ENCODE data around the gene EXOC1L.
"Not testable (repeated sequence)": the region's sequence is repeated elsewhere in the genome, so short reads cannot be mapped to it uniquely, and the experiment has no call there.

Gene EXOC1L

DNA sequence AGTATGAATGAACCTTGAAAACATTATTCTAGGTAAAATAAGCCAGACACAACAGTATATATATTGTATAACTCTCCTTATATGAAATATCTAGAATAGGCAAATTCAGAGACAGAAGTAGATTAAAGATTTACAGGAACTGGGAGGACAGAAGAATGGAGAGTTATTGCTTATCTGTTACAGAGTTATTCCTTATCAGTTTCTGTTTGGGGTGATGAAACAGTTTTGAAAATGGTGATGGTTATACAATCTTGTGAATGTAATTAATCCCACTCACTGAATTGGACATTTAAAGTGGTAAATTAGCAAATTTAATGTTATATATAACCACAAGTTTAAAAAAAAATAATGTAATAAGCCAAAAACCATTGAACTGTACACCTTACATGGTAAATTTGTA is 19.4 kb downstream of the EXOC1L start:
- TF ChIP-seq, protein P1, sequence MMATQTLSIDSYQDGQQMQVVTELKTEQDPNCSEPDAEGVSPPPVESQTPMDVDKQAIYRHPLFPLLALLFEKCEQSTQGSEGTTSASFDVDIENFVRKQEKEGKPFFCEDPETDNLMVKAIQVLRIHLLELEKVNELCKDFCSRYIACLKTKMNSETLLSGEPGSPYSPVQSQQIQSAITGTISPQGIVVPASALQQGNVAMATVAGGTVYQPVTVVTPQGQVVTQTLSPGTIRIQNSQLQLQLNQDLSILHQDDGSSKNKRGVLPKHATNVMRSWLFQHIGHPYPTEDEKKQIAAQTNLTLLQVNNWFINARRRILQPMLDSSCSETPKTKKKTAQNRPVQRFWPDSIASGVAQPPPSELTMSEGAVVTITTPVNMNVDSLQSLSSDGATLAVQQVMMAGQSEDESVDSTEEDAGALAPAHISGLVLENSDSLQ (IDR thresholded peaks at IDR 0.05): no peak
- TF ChIP-seq HDGF (IDR thresholded peaks at IDR 0.05; ENCODE audit: borderline replicate concordance) (no peak), SUZ12 (IDR thresholded peaks at IDR 0.05) (no peak), L3MBTL2 (conservative IDR thresholded peaks at IDR 0.05) (no peak)
- no peak for DNase-seq (ENCODE audit: extremely low spot score)
- ChIA-PET CTCF (no interaction called here), POLR2A (no interaction called here)

DNA sequence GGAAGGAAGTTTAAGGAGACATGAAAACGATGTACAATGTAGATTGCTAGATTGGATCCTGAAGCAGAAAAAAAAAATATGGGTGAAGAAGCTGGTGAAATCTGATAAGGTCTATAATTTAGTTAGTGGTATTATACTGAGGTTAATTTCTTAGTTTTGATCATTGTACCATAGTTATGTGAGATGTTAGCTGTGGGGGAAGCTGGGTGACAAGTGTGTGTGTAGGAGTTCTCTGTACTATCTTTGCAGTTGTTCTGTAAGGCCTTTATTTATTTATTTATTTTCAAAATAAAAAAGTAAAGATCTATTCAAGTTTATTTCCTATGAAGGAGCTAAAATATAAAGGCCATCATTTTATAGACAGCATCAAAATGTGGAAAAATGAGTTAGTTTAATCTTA is 21.4 kb downstream of the EXOC1L start:
- ChIA-PET CTCF (no interaction called here), POLR2A (interaction anchor here (0.6 to 1.3 kb wide), 4 partner anchors 10 to 21 kb away, joined by 3 to 4 read pairs (median 3); partner anchors contain the start of gene EXOC1L)
- DNase-seq (ENCODE audit: extremely low spot score): no peak
- TF ChIP-seq FOXA1 (IDR thresholded peaks at IDR 0.05) (no peak), TARDBP (IDR thresholded peaks at IDR 0.05) (no peak), ARNT (IDR thresholded peaks at IDR 0.05) (no peak), HDGF (IDR thresholded peaks at IDR 0.05; ENCODE audit: borderline replicate concordance) (no peak), BHLHE40 (IDR thresholded peaks at IDR 0.05; ENCODE audit: borderline replicate concordance) (no peak), SP1 (IDR thresholded peaks at IDR 0.05) (no peak), L3MBTL2 (conservative IDR thresholded peaks at IDR 0.05) (no peak), FOXK2 (IDR thresholded peaks at IDR 0.05) (no peak), ELF4 (IDR thresholded peaks at IDR 0.05) (no peak), LEF1 (IDR thresholded peaks at IDR 0.05; ENCODE audit: borderline replicate concordance) (no peak), NFRKB (IDR thresholded peaks at IDR 0.05) (no peak), SUZ12 (IDR thresholded peaks at IDR 0.05) (no peak), ZNF384 (IDR thresholded peaks at IDR 0.05) (no peak), CTBP1 (IDR thresholded peaks at IDR 0.05; ENCODE audit: borderline replicate concordance) (no peak)
- TF ChIP-seq, protein P1 (IDR thresholded peaks at IDR 0.05): no peak

DNA sequence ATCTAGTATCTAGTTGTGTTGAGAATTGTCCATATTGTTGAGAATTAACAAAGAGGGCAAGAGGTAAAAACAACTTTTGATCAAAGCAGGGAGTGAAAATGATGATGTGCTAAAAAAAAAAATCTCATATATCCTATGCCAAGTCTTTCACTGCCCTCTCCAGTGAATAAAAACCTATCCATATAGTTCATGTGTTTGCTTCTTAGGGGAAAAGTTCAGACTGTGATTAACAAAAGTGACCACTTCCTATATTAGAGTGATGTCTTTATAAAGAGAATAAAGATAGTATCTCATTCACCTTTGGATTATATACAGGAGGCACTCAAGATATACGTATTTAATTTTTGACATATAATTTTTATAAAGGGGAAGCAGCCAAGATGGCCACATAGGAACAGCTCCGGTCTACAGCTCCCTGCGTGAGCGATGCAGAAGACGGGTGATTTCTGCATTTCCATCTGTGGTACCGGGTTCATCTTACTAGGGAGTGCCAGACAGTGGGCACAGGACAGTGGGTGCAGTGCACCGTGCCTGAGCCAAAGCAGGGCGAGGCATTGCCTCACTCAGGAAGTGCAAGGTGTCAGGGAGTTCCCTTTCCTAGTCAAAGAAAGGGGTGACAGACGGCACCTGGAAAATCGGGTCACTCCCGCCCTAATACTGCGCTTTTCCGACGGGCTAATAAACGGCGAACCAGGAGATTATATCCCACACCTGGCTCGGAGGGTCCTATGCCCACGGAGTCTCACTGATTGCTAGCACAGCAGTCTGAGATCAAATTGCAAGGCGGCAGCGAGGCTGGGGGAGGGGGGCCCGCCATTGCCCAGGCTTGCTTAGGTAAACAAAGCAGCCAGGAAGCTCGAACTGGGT is 22.0 kb downstream of the EXOC1L start:
- CTCF ChIA-PET; DNase-seq (ENCODE audit: extremely low spot score): not testable (repeated sequence)
- POLR2A ChIA-PET: interaction anchor here (0.6 to 1.3 kb wide), 4 partner anchors 11 to 22 kb away, joined by 3 to 4 read pairs (median 3); partner anchors contain the start of gene EXOC1L
- peak; percentile 31 for TF ChIP-seq L3MBTL2 (conservative IDR thresholded peaks at IDR 0.05)

DNA sequence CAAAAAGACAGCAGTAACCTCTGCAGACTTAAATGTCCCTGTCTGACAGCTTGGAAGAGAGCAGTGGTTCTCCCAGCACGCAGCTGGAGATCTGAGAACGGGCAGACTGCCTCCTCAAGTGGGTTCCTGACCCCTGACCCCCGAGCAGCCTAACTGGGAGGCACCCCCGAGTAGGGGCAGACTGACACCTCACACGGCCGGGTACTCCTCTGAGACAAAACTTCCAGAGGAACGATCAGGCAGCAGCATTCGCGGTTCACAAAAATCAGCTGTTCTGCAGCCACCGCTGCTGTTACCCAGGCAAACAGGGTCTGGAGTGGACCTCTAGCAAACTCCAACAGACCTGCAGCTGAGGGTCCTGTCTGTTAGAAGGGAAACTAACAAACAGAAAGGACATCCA is 22.7 kb downstream of the EXOC1L start:
- DNase-seq (ENCODE audit: extremely low spot score); CTCF ChIA-PET: not testable (repeated sequence)
- POLR2A ChIA-PET: interaction anchor here (1.3 kb wide), 1 partner anchor 11 kb away, joined by 4 read pairs; no protein-coding TSS in a partner anchor

DNA sequence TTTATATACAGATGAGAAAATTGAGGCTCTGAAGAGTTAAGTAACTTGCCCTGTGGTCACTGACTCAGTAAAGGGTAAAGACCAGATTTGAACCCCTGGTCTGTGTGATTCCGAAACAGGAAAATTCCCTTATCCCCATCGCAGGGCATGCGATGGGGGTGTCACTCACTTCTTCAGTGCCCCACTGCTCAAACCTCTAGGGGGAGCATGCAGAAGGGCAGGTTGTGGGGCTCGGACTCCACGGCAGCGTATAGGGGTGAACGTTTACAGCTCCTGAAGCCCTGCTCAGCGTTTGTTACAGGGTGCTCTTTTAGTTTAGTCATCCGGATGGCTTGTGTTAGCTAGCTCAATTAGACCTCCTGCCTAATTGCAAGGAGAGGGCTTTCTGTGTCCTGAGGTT is 30.1 kb downstream of the EXOC1L start:
- TF ChIP-seq SUZ12 (IDR thresholded peaks at IDR 0.05): no peak
- no peak for TF ChIP-seq TARDBP (IDR thresholded peaks at IDR 0.05)
- no peak for TF ChIP-seq FOXA1 (IDR thresholded peaks at IDR 0.05)
- TF ChIP-seq ELF4 (IDR thresholded peaks at IDR 0.05): no peak
- TF ChIP-seq NFRKB (IDR thresholded peaks at IDR 0.05): no peak
- no peak for TF ChIP-seq FOXK2 (IDR thresholded peaks at IDR 0.05)
- TF ChIP-seq BHLHE40 (IDR thresholded peaks at IDR 0.05; ENCODE audit: borderline replicate concordance): no peak
- CTCF ChIA-PET: no interaction called here
- POLR2A ChIA-PET: no interaction called here
- no peak for DNase-seq (ENCODE audit: extremely low spot score)

DNA sequence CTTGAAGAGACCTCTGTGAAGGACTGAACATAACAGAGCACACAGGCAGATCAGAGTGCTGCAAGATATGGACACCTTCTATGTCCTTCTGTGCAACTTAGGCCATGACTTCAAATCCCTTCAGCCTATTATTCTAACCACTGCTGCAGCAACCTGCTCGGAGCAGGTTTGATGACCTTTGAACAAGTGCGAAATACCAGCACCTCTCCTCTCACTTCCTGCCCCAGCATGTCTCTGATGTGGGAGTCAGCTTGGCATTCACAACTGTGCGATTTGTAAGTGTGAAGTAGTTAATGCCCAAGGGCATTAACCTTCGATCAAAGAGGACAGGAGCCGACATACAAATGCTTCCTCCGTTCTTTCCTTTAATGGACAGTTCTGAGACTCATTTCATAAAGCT is 32.3 kb downstream of the EXOC1L start:
- ChIA-PET POLR2A (no interaction called here), CTCF (no interaction called here)
- TF ChIP-seq, protein P1 (IDR thresholded peaks at IDR 0.05): no peak
- no peak for TF ChIP-seq LEF1 (IDR thresholded peaks at IDR 0.05; ENCODE audit: borderline replicate concordance)
- no peak for TF ChIP-seq SP1 (IDR thresholded peaks at IDR 0.05)
- TF ChIP-seq FOXK2 (IDR thresholded peaks at IDR 0.05): no peak
- no peak for TF ChIP-seq FOXM1 (IDR thresholded peaks at IDR 0.05; ENCODE audit: borderline replicate concordance)
- TF ChIP-seq ARNT (IDR thresholded peaks at IDR 0.05): no peak
- no peak for TF ChIP-seq ZNF384 (IDR thresholded peaks at IDR 0.05)
- TF ChIP-seq TARDBP (IDR thresholded peaks at IDR 0.05): no peak
- no peak for TF ChIP-seq FOXA1 (IDR thresholded peaks at IDR 0.05)
- TF ChIP-seq CTBP1 (IDR thresholded peaks at IDR 0.05; ENCODE audit: borderline replicate concordance): no peak
- no peak for TF ChIP-seq SUZ12 (IDR thresholded peaks at IDR 0.05)
- no peak for TF ChIP-seq NFRKB (IDR thresholded peaks at IDR 0.05)
- TF ChIP-seq L3MBTL2 (conservative IDR thresholded peaks at IDR 0.05): no peak
- no peak for DNase-seq (ENCODE audit: extremely low spot score)

DNA sequence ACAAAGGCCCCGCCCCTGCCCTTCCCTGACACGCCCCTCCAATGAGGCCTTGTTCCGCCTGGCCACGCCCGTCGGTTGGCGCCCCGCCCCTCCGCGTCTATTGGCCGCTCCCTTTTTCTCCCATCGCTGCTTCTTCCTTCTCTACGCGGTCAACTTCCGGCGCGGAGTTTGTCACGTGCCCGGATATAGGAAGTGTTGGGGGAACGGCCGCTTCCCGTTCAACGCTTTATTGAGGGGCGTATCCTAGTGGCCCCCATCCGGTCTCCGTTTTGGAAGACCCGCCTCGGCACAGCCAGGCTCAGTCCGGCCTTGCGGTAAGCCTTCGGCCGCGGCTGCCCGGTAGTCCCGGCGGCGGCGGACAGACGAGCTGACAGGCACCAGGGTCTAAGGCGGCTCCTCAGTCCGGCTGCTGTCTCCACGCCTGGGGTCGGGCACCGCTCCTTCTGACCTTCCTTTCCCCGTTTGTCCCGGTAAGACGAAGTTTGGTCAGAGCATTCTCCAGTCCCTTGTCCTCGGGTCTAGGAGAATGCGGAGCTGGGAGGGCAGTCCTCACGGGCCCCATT is 34.0 kb downstream of the EXOC1L start, which contains the start of gene EXOC1:
Gene EXOC1 (plus strand): TSS at position 165 of the 563 bp plus-strand sequence. CDS start 4,676 bp downstream, outside the sequence.
- ChIA-PET POLR2A (interaction anchor here (0.7 to 1.7 kb wide), 6 partner anchors 9 to 241 kb away, joined by 3 to 11 read pairs (median 5); partner anchors contain the start of gene EXOC1L), CTCF (no interaction called here)
- TF ChIP-seq FOXM1 (IDR thresholded peaks at IDR 0.05; ENCODE audit: borderline replicate concordance): no peak
- no peak for TF ChIP-seq FOXK2 (IDR thresholded peaks at IDR 0.05)
- no peak for TF ChIP-seq HDGF (IDR thresholded peaks at IDR 0.05; ENCODE audit: borderline replicate concordance)
- TF ChIP-seq L3MBTL2 (conservative IDR thresholded peaks at IDR 0.05): no peak
- no peak for TF ChIP-seq CTBP1 (IDR thresholded peaks at IDR 0.05; ENCODE audit: borderline replicate concordance)
- no peak for TF ChIP-seq LEF1 (IDR thresholded peaks at IDR 0.05; ENCODE audit: borderline replicate concordance)
- TF ChIP-seq, protein P1 (IDR thresholded peaks at IDR 0.05): peak; percentile 17; the same call in 1 of the 2 replicates
- peak; percentile 91 for TF ChIP-seq ELF4 (IDR thresholded peaks at IDR 0.05)
- peak; percentile 94 for DNase-seq (ENCODE audit: extremely low spot score)

All from HEK293T (cell line).